GM10266 (cell line): Measurements from ENCODE around the gene NR5A2.

Experiments
- DNase-seq: peaks from one replicate; pipeline ENCODE4 v3.0.0; 2012; ENCODE audit errors: extremely low spot score
- TF ChIP-seq, protein P1 (sequence below): IDR thresholded peaks from 2 replicates; pipeline ENCODE4 v1.5.1; 2012; ENCODE audit warnings: mild to moderate bottlenecking, low read depth; ENCODE audit not compliant: control insufficient read depth, insufficient read depth; ENCODE audit errors: missing control alignments

The NR5A2 gene

DNA sequence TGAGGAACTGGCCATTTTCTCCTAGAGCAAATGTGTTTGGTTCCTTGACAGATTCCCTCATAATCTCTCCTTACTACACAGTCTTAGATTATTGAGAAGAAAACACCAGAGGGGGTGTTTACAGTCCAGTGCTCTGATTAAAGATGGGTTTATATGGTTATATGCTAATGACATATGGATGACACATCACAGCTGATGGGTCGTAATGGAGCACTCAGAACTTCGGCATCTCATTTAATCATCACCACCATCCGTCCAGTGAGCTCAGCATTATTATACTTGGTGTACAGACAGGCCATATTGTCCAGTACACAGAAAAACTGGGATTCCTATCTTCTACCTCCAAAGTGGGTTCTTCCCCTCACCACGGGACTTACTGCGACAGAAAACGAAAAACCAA, 22.3 kb upstream of the NR5A2 start:
- TF ChIP-seq, protein P1, sequence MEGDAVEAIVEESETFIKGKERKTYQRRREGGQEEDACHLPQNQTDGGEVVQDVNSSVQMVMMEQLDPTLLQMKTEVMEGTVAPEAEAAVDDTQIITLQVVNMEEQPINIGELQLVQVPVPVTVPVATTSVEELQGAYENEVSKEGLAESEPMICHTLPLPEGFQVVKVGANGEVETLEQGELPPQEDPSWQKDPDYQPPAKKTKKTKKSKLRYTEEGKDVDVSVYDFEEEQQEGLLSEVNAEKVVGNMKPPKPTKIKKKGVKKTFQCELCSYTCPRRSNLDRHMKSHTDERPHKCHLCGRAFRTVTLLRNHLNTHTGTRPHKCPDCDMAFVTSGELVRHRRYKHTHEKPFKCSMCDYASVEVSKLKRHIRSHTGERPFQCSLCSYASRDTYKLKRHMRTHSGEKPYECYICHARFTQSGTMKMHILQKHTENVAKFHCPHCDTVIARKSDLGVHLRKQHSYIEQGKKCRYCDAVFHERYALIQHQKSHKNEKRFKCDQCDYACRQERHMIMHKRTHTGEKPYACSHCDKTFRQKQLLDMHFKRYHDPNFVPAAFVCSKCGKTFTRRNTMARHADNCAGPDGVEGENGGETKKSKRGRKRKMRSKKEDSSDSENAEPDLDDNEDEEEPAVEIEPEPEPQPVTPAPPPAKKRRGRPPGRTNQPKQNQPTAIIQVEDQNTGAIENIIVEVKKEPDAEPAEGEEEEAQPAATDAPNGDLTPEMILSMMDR: no peak
- no peak for DNase-seq

GRCh38 chr1:200006711-200007110, 20.8 kb upstream of the NR5A2 start:
- TF ChIP-seq, protein P1: no peak
- DNase-seq: no peak

GRCh38 chr1:200015811-200016210, 11.7 kb upstream of the NR5A2 start:
- no peak for DNase-seq

DNA sequence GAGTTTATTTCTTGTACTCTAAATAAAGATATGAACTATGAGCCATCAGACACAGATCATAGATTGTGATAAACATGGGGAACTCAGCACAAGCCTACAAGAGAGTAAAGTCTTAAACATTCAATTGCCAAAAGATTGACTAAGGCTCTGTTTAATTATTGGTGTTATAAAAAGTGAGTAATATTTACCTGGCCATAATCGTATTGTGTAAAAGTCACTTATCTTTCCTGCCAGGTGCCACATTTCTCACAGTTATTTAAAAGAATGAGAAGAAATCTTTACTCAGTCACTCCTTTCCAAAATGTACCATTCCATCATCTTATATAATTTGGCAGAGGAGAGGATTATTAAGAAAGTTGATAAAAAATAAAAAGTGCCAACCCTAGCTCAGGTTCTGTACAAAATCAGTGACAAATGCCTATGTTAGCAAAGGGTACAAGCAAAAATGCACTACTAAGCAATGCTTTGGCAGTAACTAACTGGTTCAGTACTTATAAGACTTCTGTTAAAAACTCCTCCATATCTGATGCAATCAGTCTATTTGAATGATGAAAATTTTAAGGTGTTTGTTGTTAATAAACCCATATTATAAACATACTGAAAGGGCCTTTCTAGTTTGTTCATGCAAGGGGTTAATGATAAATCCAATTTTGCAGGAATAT, 5.8 kb upstream of the NR5A2 start:
- TF ChIP-seq, protein P1: no peak
- DNase-seq: no peak

More at GRCh38 chr1:200015811-200016210, 11.7 kb upstream of the NR5A2 start:
- TF ChIP-seq, protein P1: no peak

DNA sequence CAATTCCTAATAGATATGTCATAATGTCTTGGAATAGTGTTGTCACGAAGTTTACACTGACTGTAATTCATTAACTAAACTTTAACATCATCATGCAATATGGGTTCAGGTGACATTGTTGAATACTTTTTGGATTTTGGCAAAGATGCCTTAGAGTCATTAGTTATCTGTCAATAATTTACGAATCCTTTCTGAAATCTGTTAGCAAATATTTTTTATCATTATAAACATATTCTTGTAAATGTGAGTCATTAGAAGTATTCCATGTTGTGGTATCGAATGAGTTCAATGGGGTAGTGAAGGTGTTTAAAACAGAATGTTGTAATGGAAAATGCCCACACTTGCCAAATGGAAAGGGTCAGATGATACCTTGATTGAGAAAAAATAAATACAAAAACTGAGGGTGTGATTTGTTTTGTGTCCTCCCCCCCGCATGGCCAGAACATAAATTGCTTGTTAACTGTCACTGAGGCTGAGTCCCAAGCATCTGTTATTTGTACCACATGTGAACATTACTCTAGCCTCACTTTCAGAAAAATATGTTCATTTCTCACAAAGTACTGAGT, 5.2 kb upstream of the NR5A2 start:
- TF ChIP-seq, protein P1: no peak
- DNase-seq: no peak

DNA sequence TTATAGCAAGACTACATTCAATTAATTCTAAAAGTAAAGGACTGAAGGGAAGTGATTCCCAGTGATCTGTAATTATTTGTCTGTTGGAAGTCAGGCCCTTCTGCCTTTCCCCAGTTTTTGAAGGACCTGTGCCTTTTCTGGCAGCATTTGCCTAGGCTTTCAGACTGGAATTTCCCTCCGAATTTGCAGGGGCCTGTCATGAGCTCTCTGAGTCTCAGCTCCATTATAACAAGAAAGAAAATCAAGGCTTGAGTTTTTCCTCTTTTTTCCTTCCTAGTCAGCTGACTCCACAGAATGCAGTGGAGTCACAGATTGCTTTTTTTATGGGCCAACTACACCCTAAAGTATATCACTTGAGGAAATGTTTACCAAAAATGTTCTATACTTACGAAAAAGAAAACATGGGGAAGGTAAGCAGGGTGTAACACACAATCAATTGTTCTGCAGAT, 1.1 kb downstream of the NR5A2 start:
- no peak for DNase-seq
- TF ChIP-seq, protein P1: no peak
